ENCODE data around the gene GRB10. TPM values are rescaled to one million over a fixed set of nuclear protein-coding genes. Genes with fewer than 3 reads are reported as not detected.

The GRB10 gene
- total and polyA plus RNA-seq, 2 of the 8 experiments (the other 6 are each of a cell fraction or from before 2014, with no cell fraction given): 35.7 to 97.0 TPM

- Histone ChIP-seq H3K23me2 (ENCODE audit: low read depth, low read length) (no peaks in the 10 kb centered on the region), H3K79me2 (ENCODE audit: control insufficient read depth in 1 of 2, insufficient read depth in 2 of 2, low read length in 2 of 2) (peaks cover 0 to 62% of the 10 kb centered on the region in 2 experiments; a peak in 2 of 4 replicates), H3K79me1 (ENCODE audit: low read depth, low read length) (0 out of 2 replicates have a peak, but pooled peaks cover 5% of the 10 kb centered on the region), H4K20me1 (replicated peaks in 1 of 2; ENCODE audit: control insufficient read depth in 1 of 2, insufficient read depth in 2 of 2, low read length in 2 of 2) (peaks cover 6 to 8% of the 10 kb centered on the region in 2 experiments), H2BK12ac (ENCODE audit: low read depth, low read length) (0 out of 2 replicates have a peak overlapping the region, but pooled peaks have one; percentile 60), H2BK5ac (ENCODE audit: low read depth, low read length) (peak overlapping the region; percentile 40; the same call in 1 of the 2 replicates), H3K4me2 (ENCODE audit: insufficient read depth in 1 of 2, low read depth in 2 of 2, low read length in 2 of 2) (no peak overlapping the region), H3K18ac (ENCODE audit: extremely low read depth, low read length) (no peak overlapping the region), H3K4me1 (replicated peaks in 1 of 4; ENCODE audit: control insufficient read depth in 3 of 4, insufficient read depth in 4 of 4, low read length in 3 of 4) (peaks cover 4 to 23% (median 9%) of the 10 kb centered on the region in 4 experiments), H3K27ac (ENCODE audit: low read depth, low read length) (no peak overlapping the region), H4K5ac (ENCODE audit: insufficient read length, low read depth, low read length) (no peak overlapping the region), H2AFZ (ENCODE audit: low read length) (no peak overlapping the region), H3K14ac (ENCODE audit: insufficient read length) (no peak overlapping the region), H3K4ac (replicated peaks; ENCODE audit: insufficient read length, low read depth, low read length) (no peak overlapping the region), H2BK15ac (ENCODE audit: low read length) (no peak overlapping the region), H2BK120ac (replicated peaks; ENCODE audit: low read depth, low read length) (no peak overlapping the region), H3K56ac (replicated peaks; ENCODE audit: insufficient read length, low read depth, low read length) (no peak overlapping the region), H2AK5ac (ENCODE audit: low read depth, low read length) (peak overlapping the region; percentile 33; the same call in 1 of the 2 replicates), H3K9ac (replicated peaks in 1 of 4; ENCODE audit: extremely low read depth in 1 of 4, low read depth in 3 of 4, low read length in 3 of 4) (no peak overlapping the region), H4K91ac (replicated peaks; ENCODE audit: insufficient read length, low read length) (no peak overlapping the region), H3K4me3 (ENCODE audit: extremely low read depth in 1 of 4, insufficient read depth in 2 of 4, low read depth in 3 of 4, low read length in 4 of 4) (no peak overlapping the region), H3K27me3 (replicated peaks in 1 of 4; ENCODE audit: control insufficient read depth in 3 of 4, extremely low read depth in 1 of 4, insufficient read depth in 3 of 4, low read length in 3 of 4) (no peaks in the 10 kb centered on the region), H2BK20ac (ENCODE audit: low read length) (no peak overlapping the region), H3K36me3 (ENCODE audit: control insufficient read depth in 2 of 4, insufficient read depth in 4 of 4, low read length in 3 of 4) (peaks cover 0 to 2% (median 1%) of the 10 kb centered on the region in 4 experiments; a peak in 3 of 8 replicates), H4K8ac (ENCODE audit: extremely low read depth, insufficient read depth, low read length) (peak overlapping the region; percentile 45; the same call in 1 of the 2 replicates), H3K9me3 (ENCODE audit: insufficient read depth in 2 of 2, low read depth in 1 of 2, low read length in 1 of 2) (no peaks in the 10 kb centered on the region), H3K23ac (ENCODE audit: insufficient read length) (no peak overlapping the region)
- FAIRE-seq (no peak), DNase-seq (ENCODE audit: low read depth in 1 of 2, low spot score in 2 of 2) (no peak)
- TF ChIP-seq, protein P1, sequence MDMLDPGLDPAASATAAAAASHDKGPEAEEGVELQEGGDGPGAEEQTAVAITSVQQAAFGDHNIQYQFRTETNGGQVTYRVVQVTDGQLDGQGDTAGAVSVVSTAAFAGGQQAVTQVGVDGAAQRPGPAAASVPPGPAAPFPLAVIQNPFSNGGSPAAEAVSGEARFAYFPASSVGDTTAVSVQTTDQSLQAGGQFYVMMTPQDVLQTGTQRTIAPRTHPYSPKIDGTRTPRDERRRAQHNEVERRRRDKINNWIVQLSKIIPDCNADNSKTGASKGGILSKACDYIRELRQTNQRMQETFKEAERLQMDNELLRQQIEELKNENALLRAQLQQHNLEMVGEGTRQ (IDR thresholded peaks at IDR 0.05; ENCODE audit: low read length): no peak
- TF ChIP-seq SAP30 (IDR thresholded peaks at IDR 0.05; ENCODE audit: insufficient read depth, insufficient replicate concordance, low read length) (no peak), BCL11A (IDR thresholded peaks at IDR 0.05; ENCODE audit: low read depth in 2 of 2, low read length in 2 of 2) (no peak), MAX (IDR thresholded peaks at IDR 0.05) (0 out of 2 replicates have a peak, but pooled peaks have one; percentile 28), TCF12 (IDR thresholded peaks at IDR 0.05; ENCODE audit: low read depth, low read length) (no peak), SRF (IDR thresholded peaks at IDR 0.05; ENCODE audit: low read depth, low read length) (no peak), E2F6 (IDR thresholded peaks at IDR 0.05) (no peak), KDM5A (IDR thresholded peaks at IDR 0.05; ENCODE audit: low read length) (no peak)
- ChIA-PET POLR2A (ENCODE audit: partially characterized antibody) (interaction anchor here (1.7 kb wide), 1 partner anchor 17 kb away, joined by 4 read pairs; no protein-coding TSS in a partner anchor), CTCF (ENCODE audit: partially characterized antibody) (interaction anchor here (0.6 to 6.3 kb wide), 15 partner anchors 8 to 163 kb away, joined by 3 to 56 read pairs (median 5); no protein-coding TSS in a partner anchor)
- WGBS, 2 experiments (ENCODE audit: extremely low coverage in 1 of 2, insufficient coverage in 1 of 2, insufficient read length in 1 of 2, insufficient replicate concordance in 2 of 2, low coverage in 1 of 2, low lambda C conversion rate in 2 of 2, missing lambda C conversion rate in 1 of 2): 91% methylated on average over 7 of the region's 7 CpGs; no CpG with 5 or more reads in 1 of the 2 experiments
Observed at GRCh38 chr7:50631639-50632038, 151.1 kb downstream of the GRB10 start.

All from H1 (cell line).